GM19397 (cell line): ENCODE measurements around the gene FAM110C.
"Not testable (repeated sequence)": the region's sequence is repeated elsewhere in the genome, so short reads cannot be mapped to it uniquely, and the experiment has no call there.

Source experiments
- ATAC-seq: cut with Tn5 transposase; IDR thresholded peaks from one replicate; pipeline ENCODE4 v1.9.1; 2021; ENCODE audit warnings: mild to moderate bottlenecking, moderate library complexity; ENCODE audit not compliant: unreplicated experiment

FAM110C gene

GRCh38 chr2:46471-47345 is at the start of gene FAM110C:
TSS of gene FAM110C (minus strand) at chr2:46505. CDS start at chr2:46385, 120 bp downstream.
- peak; percentile 43 for ATAC-seq

- no peak for ATAC-seq
Measured at GRCh38 chr2:92326-92725, 46.0 kb upstream of the FAM110C start.

- no peak for ATAC-seq
Measured at GRCh38 chr2:90645-91312, 44.5 kb upstream of the FAM110C start.

- no peak for ATAC-seq
Measured at GRCh38 chr2:85761-86160, 39.5 kb upstream of the FAM110C start.

- no peak for ATAC-seq
Measured at GRCh38 chr2:84121-84520, 37.8 kb upstream of the FAM110C start.

- no peak for ATAC-seq
Measured at GRCh38 chr2:80971-81736, 34.8 kb upstream of the FAM110C start.

- no peak for ATAC-seq
Measured at GRCh38 chr2:80378-80777, 34.1 kb upstream of the FAM110C start.

GRCh38 chr2:71309-72035 is 25.2 kb upstream of the FAM110C start:
- ATAC-seq = no peak

GRCh38 chr2:69366-70344 is 23.4 kb upstream of the FAM110C start:
- no peak for ATAC-seq

- ATAC-seq = not testable (repeated sequence)
Measured at GRCh38 chr2:68637-69036, 22.3 kb upstream of the FAM110C start.

- no peak for ATAC-seq
Measured at GRCh38 chr2:66853-67252, 20.5 kb upstream of the FAM110C start.

GRCh38 chr2:65121-65520 is 18.8 kb upstream of the FAM110C start:
- no peak for ATAC-seq

- ATAC-seq = no peak
Measured at GRCh38 chr2:55587-56448, 9.5 kb upstream of the FAM110C start.

- ATAC-seq = no peak
Measured at GRCh38 chr2:51613-52012, 5.3 kb upstream of the FAM110C start.

GRCh38 chr2:47737-48136 is 1.4 kb upstream of the FAM110C start:
- no peak for ATAC-seq

- ATAC-seq = no peak
Measured at GRCh38 chr2:47346-47725, 1.0 kb upstream of the FAM110C start.

- ATAC-seq = peak; percentile 32
Measured at GRCh38 chr2:46131-46470, 204 bp downstream of the FAM110C start.

- ATAC-seq = peak; percentile 12
Measured at GRCh38 chr2:45342-46130, 769 bp downstream of the FAM110C start.
